Hematopoietic multipotent progenitor cell treated with erythropoietin and hydrocortisone succinate and interleukin-3 and kit ligand, for 17 days (in vitro differentiated cells): ENCODE measurements around the gene PRKAR1B.
"Not testable (repeated sequence)": the region's sequence is repeated elsewhere in the genome, so short reads cannot be mapped to it uniquely, and the experiment has no call there.

Experiments used
- DNase-seq: peaks from one replicate; pipeline ENCODE4 v3.0.0-alpha.2; 2015; ENCODE audit warnings: low spot score

PRKAR1B gene

DNA sequence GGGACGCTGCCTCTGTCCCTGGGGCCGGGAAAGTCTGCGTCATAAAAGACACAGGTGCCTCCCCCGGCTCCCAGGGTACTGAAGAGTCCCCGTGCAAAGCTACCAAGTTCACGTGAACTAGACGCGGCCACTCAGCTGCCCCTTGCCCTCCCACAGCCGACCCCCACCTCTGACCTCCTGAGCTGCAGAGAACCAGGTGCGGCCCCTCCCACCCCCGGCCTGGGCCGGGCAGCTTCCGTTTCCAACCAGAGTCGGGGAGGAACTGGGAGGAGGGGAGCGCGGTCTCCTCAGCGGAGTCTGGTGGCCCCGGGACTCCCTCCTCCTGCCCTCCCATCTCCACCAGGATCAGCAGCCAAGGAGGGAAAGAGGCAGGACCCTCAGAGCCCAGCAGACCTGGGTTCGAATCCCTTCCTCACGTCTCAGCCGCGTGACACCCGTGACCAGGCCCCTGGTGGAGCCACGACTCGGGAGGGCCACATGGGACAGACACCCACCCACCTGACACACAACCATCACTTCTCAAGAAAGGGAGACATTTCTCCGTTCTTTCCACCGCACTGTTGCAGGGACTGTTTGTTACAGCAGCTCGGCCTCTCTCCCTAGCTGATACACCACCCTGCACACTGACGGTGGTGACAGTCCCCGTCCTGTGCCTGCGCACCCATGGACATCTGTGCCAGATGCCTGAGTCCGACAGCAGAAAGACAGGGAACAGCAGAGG, 170.1 kb downstream of the PRKAR1B start:
- no peak for DNase-seq

DNA sequence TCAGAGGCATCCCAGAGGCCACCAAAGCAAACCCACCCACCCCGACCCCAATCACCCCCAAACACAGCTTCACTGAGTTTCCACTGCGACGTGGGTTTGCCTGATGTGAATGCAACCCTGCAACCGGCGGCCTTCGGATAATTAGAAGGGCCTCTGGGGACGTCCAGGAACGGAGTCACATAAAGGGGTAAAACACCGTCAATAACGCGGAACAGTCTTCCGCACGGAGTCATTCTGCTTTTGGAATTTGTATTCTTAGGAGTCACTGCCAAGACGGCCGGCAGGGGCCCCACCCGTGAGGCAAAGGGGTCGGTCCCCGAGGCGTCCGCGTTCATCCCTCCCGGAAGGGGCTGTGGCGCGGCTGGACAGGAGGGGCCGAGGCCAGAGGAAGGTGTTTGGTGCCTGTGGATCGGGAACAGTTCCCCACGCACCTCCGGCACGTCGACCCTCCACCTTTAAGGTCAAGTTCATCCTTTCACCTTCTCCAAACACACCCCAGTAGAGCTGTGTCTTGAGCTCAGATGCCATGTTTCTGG, 170.7 kb downstream of the PRKAR1B start:
- DNase-seq, result no peak

DNA sequence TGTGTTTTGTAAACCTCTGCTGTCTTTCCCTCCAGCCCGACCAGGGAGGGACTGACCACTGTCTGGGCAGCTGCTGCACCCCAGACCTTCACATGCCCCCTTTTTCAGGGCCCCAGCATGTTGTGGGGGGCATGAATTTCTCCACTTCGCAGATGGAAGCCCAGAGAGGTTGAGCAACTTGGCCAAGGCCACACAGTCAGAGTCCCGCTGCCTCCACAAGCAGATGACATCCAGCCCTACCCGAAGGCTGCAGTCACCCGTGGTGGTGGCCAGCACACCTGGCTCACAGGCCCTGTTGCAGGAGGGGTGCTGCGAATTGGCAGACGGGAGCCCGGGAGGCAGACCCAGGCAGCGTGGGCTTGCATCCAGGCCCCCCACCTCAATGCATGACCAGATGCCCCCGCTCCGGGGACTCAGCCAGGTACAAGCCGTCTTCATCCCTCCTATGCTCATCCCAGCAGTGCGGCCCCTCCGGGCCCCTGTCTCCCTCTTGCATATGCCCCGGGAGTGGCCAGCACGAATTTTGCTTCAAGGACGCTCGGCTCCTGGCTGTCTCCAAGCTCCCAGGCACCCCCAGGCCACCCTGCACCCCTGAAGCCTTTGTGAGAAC, 171.4 kb downstream of the PRKAR1B start:
- no peak for DNase-seq

- DNase-seq, result no peak
Observed at GRCh38 chr7:553636-554111, 173.4 kb downstream of the PRKAR1B start.

GRCh38 chr7:552868-553635, 174.0 kb downstream of the PRKAR1B start:
- DNase-seq, result no peak

GRCh38 chr7:552151-552867, 174.8 kb downstream of the PRKAR1B start:
- not testable (repeated sequence) for DNase-seq

DNA sequence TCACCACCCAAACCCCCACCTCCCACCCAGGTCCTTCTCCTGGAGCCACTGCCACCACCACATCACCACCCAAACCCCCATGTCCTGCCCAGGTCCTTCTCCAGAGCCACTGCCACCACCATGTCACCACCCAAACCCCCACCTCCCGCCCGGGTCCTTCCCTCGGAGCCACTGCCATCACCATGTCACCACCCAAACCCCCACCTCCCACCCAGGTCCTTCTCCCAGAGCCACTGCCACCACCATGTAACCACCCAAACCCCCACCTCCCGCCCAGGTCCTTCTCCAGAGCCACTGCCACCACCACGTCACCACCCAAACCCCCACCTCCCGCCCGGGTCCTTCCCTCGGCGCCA, 175.5 kb downstream of the PRKAR1B start:
- not testable (repeated sequence) for DNase-seq

GRCh38 chr7:550881-551614, 176.0 kb downstream of the PRKAR1B start:
- DNase-seq, result no peak

GRCh38 chr7:549891-550625, 177.0 kb downstream of the PRKAR1B start:
- DNase-seq, result no peak

- no peak for DNase-seq
Observed at GRCh38 chr7:549066-549890, 177.8 kb downstream of the PRKAR1B start.

DNA sequence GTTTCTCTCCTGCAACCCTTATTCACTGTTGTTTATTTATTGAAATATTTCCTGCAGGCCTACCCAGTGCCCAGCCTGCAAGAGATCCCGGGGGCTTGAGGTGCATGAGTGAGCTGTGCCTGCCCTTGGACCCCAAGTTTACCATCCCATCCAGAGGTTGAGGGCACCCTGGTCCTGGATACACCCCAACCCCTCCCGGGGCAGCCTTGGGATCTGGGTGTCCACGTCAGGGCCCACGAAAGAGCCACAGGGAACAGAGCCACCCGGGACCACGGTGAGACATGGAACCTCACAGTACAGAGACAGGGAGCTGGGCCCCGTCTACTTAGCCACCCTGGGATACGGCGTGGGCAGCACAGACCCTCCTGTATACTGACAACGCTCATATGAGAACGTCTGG, 178.7 kb downstream of the PRKAR1B start:
- no peak for DNase-seq

DNA sequence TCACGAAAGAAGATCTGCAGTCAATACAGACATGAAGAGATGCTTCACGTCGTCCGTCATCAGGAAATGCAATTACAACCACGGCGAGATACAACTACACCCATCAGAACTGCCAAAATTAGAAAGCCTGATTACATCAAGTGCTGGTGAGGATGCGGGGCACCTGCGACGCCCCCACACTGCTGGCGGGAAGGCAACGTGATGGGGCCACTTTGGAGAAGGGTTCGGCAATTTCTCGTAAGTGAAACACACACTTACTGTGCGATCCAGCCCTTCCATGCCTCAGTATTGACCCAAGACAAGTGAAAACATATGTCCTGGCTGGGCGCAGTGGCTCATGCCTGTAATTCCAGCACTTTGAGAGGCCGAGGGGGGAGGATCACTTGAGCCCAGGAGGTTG, 181.6 kb downstream of the PRKAR1B start:
- no peak for DNase-seq

DNA sequence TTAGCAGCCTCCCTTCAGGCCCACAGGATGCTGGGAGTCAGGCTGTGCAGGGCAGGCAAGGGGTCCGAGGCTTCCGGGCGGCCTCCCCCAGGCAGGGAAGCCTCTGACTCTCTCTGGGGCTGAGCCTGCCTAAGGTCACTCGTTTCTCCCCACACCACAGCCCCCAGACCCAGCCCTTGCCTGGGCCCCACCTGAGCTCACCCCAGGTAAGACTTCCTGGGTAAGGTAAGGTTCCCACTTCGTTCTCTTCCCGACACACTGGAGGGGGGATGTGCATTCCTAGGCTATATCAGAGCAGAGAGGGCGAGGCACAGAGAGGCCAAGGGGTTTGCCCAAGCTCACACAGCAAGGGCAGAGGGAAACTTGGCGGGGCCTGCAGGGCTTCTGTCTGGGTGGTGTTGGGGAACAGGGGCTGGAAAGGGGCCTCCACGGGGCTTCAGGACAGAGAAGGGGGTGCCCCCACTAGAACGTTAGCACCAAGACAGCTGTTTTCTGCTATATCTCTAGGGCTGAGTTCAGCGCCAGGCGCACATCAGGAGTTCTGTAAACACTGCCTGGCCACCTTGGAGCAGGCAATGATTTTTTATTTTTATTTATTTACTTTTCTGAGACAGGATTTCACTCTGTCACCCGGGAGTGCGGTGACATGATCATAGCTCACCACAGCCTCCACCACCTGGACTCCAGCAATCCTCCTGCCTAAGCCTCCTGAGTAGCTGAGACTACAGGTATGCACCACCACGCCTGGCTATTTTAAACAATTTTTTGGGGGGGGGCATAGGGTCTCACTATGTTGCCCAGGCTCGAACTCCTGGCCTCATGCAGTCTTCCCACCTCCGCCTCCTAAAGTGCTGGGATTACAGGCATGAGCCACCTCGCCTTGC, 182.5 kb downstream of the PRKAR1B start:
- DNase-seq, result no peak

GRCh38 chr7:543501-544337, 183.4 kb downstream of the PRKAR1B start:
- no peak for DNase-seq

- no peak for DNase-seq
Observed at GRCh38 chr7:542713-543500, 184.2 kb downstream of the PRKAR1B start.

- DNase-seq, result no peak
Observed at GRCh38 chr7:542131-542712, 184.9 kb downstream of the PRKAR1B start.

GRCh38 chr7:541661-542060, 185.4 kb downstream of the PRKAR1B start:
- DNase-seq, result no peak
